Adipose tissue (tissue), 3 donors: ENCODE results near the gene PTOV1. TPM values are rescaled to one million over a fixed set of nuclear protein-coding genes. Genes with fewer than 3 reads are reported as not detected.

ENCODE experiments used
- H3K27ac ChIP-seq: one replicate; pipeline ENCODE4 v1.5.1; 2013; ENCODE audit warnings: low read depth, low read length
- WGBS, 3 donors: extraction: QIAGEN DNeasy Blood & Tissue Kit; methylation state at CpG; one replicate each; pipeline ENCODE4 v1.1.7; 2013; 5-methylcytosine and 5-hydroxymethylcytosine counted together
- polyA plus RNA-seq, 3 donors: library from polyadenylated mRNA; stranded (reverse); fragments of 200-250 nt; gene quantifications; one replicate each; pipeline ENCODE4 v1.2.3, GENCODE V29; 2013
- donor health status: healthy with polysubstance abuse.
- donor health status: Bipolar disorder and iron deficiency.
- donor health status: healthy.

Gene PTOV1
- polyA plus RNA-seq, 3 donors = 69.1 to 76.8 (median 73.5) TPM

DNA sequence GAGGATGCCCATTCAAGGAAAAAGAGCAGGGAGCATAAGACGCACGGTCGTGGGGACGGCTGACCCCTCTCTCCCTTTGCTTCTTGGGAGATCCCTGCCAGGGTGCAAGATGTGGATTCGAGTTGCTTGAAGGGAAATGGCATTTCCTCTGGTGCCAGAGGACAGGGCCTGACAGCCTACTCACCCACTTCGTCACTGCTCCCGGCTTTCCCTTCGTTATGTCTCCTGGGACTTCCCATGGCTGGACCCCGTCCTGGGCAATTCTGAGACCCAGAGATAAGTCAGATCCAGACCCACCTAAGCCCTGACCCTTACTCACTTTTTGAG is 27.7 kb downstream of the PTOV1 start:
- 83 to 89% (median 84%) methylated on average over 9 of the region's 9 CpGs for WGBS, 3 donors
- no peak overlapping the region for H3K27ac ChIP-seq

DNA sequence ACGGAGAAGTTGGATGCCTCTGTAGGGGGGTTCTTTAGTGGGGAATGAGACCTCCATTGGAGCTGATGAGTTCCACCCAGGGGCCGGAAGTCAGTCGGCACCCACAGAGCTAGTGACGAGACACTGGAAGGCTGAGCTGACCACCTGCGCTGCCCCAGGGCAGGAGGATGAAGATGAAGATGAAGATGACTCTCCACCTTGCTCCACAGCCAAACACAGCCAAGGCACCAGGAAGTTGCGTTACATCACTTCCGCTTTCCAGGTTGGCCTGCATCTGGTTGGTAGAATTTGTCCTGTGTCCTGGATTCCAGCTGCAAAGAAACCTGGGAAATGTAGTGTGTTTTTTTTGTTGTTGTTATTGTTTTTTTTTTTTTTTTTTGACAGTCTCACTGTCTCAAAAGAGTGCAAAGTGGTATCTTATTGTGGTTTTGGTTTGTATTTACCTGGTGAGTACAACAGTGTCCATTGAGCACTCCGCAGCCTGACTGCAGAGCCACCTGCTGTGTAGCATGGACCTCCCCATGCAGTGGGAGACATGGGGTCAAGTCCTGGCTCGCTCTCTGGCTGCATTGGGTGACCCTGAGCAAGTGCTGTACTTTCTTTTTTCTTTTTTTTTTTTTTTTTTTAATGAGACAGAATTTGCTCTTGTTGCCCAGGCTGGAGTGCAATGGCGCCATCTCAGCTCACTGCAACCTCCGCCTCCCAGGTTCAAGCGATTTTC is 28.4 kb downstream of the PTOV1 start:
- H3K27ac ChIP-seq = no peak overlapping the region
- WGBS, 3 donors = 93 to 96% (median 93%) methylated on average over 12 of the region's 12 CpGs

DNA sequence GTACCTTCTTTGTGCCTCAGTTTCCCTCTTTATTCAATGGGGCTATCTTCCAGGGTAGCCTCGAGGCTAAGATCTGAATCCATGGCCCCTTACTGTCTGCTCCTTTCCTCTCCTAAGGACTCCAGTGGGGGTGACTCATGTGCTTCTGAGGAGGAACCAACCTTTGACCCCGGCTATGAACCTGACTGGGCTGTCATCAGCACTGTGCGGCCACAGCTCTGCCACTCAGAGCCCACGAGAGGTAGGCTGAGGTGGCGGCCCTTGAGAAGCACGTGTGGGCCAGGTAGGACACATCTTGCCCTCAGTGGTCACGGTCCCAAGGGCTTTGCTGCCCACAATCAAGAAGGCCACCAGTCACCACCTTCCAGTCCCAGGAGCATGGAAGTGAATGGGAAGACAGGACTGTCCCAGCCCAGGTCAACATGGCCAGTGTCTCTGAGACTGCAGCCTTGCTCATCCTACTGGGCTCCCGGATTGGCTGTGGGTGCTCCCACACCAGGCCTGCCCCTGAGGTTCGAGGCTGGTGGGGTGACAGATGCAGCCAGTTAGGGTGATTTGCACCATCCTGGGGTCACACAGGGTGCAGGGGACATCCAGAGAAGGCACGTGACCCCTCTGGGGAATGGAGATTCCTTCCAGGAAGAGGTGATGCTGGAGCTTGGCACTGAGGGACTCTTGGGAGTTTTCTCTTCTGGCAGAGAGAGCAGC is 29.4 kb downstream of the PTOV1 start:
- H3K27ac ChIP-seq = no peak overlapping the region
- 88 to 93% (median 91%) methylated on average over 10 of the region's 10 CpGs for WGBS, 3 donors

DNA sequence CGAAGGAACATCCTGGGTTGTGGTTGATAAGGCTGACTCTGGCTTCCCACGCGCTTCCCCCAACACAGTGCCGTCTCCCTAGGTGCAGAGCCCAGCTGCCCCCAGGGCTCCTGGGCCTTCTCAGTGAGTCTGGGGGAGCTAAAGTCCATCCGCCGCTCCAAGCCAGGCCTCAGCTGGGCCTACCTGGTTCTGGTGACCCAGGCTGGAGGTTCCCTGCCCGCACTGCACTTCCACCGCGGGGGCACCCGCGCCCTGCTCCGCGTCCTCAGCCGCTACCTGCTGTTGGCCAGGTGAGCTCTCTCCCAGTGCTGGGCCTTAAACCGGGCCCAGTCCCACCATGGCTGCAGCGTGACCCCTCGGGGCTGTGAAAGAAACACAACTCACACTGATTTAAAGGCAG is 30.2 kb downstream of the PTOV1 start:
- 96 to 100% (median 97%) methylated on average over 17 of the region's 17 CpGs for WGBS, 3 donors
- no peak overlapping the region for H3K27ac ChIP-seq

DNA sequence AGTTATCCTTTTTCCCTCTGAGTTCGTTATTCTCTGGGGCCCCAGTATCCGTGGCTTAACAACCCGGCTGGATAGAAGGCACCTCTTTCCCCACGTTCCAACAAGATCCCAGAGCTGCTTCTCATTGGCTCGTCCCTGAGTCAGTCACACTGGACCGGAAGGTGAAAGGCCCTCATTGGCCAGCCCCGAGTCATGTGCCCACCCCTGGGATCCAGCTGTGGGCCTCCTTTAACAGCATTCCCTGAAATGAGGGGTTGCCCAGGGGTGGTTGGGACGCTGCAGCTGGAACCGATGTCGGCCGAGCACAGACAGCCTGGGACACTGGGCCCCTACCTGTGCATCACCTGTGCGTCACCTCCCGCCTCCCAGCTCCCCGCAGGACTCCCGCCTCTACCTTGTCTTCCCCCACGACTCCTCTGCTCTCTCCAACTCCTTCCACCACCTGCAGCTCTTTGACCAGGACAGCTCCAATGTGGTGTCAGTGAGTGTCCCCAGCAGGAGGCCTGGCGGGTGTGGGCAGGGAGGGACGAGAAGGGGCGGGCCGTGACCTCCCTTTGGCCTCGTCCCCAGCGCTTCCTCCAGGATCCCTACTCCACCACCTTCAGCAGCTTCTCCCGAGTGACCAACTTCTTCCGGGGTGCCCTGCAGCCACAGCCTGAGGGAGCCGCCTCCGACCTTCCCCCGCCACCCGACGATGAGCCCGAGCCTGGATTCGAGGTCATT is 30.9 kb downstream of the PTOV1 start:
- WGBS, 3 donors = 89 to 94% (median 91%) methylated on average over 30 to 31 of the region's 31 CpGs
- no peak overlapping the region for H3K27ac ChIP-seq

DNA sequence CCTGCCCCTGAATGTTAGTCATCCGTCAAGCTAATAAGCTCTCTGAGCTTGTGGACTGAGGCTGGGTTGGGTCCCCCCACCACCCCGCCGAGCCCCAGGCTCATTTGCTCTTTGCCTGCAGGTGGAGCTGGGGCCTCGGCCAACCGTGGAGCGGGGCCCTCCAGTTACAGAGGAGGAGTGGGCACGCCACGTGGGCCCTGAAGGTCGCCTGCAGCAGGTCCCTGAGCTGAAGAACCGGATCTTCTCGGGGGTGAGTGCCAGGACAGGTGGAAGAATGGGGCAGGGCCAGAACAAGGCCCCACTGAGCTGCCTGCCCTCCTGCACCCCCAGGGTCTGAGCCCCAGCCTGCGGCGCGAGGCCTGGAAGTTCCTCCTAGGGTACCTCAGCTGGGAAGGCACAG is 31.7 kb downstream of the PTOV1 start:
- no peak overlapping the region for H3K27ac ChIP-seq
- WGBS, 3 donors = 96 to 98% (median 97%) methylated on average over 13 to 14 of the region's 14 CpGs

DNA sequence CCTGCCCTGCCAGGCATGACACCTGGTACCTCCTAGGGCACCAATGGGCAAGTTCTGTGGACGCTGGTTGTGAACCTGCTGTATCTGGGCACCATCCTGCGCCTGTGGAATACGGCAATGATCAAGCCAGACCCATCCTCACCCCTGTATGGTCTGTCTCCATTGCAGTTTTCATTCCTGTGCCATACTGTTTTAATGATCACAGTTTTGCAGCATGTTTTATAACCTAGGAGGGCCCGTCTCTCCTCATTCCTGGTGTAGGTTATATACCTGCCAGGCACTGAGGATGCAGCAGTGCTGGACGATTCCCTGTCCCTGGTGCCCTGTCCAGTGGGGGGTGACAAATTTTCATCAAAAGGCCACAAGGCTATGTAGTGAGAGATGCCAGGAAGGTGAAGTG is 32.1 kb downstream of the PTOV1 start:
- H3K27ac ChIP-seq = no peak overlapping the region
- WGBS, 3 donors = 96 to 99% (median 99%) methylated on average over 5 of the region's 5 CpGs

DNA sequence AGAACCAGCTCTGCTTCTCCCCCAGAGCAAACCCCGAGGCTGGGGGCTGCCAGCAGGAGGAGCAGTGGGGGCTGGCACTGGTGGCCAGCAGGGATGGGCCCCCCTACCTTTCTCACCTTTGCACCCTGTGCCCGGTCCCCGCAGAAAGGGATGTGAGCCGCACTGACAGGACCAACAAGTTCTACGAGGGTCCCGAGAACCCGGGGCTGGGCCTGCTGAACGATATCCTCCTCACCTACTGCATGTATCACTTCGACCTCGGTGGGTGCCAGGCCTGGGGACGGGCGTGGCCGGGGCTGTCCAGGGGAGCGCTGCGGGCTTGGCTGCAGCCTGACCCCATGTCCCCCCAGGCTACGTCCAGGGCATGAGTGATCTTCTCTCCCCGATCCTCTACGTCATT is 33.1 kb downstream of the PTOV1 start:
- 92 to 93% (median 92%) methylated on average over 18 of the region's 18 CpGs for WGBS, 3 donors

DNA sequence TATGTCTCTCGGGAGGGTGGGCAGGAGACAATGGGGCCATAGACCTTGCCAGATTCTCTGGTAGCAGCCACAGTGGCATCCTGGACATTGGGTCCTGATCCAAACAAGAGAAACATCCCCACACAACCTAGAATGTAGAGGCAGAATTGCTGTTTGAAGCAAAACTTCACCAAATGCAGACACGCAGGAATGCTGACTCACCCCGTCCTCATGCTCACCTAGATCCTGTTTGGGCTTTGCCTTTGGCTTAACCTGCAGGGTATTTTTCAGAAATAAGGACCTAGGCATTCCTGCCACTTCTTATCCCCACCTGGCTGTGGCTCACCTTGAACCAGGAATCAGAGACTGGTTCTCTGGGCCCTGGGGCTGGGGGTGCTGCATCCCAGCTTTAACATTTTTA is 33.8 kb downstream of the PTOV1 start:
- H3K27ac ChIP-seq = no peak overlapping the region
- WGBS, 3 donors = 91 to 98% (median 92%) methylated on average over 3 of the region's 3 CpGs

More for the DNA sequence above, 33.1 kb downstream of the PTOV1 start:
- no peak overlapping the region for H3K27ac ChIP-seq

DNA sequence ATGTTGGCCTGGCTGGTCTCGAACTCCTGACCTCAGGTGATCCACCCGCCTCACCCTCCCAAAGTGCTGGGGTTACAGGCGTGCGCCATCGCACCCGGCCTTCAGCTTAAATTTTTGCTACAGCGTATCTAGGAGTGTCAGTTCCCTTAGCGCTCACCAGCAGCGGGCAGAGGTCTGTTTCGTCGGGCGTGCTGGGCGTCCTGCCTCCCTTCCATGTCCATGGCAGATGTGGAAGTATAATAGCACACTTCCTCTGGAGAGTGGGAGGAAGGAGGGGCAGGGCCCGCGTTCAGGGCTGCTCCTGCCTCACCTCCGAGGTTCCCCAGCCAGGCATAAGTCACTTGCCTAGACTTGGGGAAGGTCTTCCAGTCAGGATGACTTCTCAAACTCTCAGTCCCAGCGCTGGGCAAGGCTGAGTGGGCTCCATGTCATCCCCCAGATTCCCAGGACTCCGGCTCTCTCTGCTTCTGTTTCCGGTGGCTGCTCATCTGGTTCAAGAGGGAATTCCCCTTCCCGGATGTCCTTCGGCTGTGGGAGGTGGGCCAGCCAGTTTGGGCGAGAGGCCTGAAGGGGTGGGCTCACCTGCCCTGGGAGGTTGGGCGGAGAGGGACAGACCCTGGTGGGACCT is 36.2 kb downstream of the PTOV1 start:
- 65 to 73% (median 66%) methylated on average over 22 to 23 of the region's 23 CpGs for WGBS, 3 donors
- H3K27ac ChIP-seq = no peak overlapping the region

DNA sequence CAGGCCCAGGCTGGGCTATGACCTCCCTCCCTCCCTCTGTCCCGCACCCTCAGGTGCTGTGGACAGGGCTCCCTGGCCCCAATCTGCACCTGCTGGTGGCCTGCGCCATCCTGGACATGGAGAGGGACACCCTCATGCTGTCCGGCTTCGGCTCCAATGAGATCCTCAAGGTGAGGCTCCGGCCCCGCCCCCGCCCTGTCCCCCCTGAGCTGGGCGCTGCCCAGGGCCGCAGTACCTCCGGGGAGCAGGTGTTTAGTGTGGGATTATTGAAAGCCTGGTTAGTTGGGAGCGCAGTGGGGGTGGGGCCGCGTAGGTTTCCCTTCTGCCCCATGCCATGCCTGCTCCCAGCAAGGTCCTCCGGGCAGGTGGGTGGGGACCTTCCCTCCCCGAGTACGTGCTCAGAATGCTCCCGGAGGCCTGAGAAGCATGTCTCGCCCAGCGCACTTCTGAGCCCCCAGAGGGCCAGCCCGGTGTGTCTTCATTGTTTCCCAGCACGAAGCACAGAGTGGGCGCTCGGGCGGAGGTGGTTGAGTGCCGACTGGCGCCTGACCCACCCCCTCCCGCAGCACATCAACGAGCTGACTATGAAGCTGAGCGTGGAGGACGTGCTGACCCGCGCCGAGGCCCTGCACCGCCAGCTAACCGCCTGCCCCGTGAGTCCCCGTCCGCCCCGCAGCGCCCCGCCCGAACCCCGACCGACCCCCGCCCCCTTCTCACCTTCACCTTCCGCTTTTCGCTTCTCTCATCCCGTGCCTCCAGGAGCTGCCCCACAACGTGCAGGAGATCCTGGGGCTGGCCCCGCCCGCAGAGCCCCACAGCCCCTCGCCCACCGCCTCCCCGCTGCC is 36.9 kb downstream of the PTOV1 start:
- H3K27ac ChIP-seq = no peak overlapping the region
- 49 to 91% (median 75%) methylated on average over 51 to 54 of the region's 54 CpGs for WGBS, 3 donors

DNA sequence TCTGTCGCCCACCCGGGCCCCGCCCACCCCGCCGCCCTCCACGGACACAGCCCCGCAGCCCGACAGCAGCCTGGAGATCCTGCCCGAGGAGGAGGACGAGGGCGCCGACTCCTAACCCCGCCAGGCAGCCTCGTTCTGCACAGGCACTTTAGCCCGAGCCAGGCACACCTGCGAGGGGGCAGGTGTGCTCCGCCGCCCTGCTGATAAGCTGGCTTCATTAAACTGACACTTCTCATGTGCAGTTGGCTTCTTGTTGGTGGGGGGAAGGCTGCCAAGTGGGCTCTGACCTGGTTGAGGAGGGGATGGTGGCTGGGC is 37.5 kb downstream of the PTOV1 start:
- no peak overlapping the region for H3K27ac ChIP-seq
- 60 to 91% (median 90%) methylated on average over 10 to 18 of the region's 18 CpGs for WGBS, 3 donors

DNA sequence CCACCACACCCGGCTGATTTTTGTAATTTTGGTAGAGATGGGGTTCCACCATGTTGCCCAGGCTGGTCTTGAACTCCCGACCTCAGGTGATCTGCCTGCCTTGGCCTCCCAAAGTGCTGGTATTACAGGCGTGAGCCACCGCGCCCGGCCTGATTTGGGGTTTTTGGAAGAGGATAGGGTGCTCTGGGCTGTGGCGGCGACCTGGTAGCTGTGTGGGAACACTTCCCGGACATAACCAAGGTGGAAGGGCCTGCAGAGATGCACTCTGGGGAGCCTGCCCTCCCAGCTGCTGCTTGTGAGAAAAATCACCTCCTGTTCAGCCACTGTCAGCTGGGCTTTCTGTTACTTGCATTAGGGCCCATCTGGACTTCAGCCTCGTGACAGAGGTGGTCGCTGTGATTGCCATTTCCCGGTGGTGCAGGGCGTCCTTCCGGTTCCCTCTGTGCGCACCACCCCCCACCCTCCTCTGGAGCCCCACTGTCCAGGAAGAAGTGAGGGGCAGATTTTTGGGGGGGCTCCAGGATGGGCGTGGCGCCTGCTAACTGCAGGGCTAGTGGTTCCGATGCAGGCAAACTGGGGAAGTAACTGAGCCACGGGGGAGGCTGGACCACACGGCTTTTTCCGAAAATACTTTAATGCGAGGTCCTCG is 38.2 kb downstream of the PTOV1 start:
- no peak overlapping the region for H3K27ac ChIP-seq
- 88 to 92% (median 90%) methylated on average over 23 of the region's 23 CpGs for WGBS, 3 donors

DNA sequence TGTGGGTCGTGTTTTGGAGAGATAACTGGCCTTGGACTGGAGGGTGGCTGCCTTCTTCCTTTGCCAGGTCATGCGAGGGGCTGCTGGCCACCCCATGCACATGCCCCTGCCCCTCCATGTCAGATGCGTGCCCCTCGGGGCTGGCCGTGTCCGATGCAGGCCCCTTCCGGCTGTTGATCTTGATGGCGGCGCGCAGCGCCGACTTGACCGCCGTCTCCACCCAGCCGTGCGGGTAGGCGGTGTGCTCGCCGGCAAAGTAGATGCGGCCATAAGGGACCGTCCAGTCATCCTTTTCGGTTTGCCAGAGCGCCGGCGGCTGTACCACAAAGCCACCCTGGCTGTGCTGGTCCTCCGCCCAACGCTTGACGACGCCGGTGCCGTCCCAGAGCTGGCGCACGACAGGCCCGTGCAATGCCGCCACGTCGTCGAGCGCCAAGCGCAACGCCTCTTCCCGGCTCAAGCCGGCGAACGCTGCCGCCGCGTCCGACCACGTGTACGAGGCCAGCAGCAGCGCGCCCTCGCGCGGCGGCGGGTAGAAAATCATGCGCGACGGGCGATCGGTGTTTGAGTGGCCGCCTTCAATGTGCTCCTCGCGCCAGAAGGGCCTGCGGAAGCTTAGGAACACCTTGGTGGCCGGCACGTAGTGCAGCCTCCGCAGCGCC is 38.9 kb downstream of the PTOV1 start:
- 17 to 26% (median 24%) methylated on average over 67 to 71 of the region's 71 CpGs for WGBS, 3 donors

DNA sequence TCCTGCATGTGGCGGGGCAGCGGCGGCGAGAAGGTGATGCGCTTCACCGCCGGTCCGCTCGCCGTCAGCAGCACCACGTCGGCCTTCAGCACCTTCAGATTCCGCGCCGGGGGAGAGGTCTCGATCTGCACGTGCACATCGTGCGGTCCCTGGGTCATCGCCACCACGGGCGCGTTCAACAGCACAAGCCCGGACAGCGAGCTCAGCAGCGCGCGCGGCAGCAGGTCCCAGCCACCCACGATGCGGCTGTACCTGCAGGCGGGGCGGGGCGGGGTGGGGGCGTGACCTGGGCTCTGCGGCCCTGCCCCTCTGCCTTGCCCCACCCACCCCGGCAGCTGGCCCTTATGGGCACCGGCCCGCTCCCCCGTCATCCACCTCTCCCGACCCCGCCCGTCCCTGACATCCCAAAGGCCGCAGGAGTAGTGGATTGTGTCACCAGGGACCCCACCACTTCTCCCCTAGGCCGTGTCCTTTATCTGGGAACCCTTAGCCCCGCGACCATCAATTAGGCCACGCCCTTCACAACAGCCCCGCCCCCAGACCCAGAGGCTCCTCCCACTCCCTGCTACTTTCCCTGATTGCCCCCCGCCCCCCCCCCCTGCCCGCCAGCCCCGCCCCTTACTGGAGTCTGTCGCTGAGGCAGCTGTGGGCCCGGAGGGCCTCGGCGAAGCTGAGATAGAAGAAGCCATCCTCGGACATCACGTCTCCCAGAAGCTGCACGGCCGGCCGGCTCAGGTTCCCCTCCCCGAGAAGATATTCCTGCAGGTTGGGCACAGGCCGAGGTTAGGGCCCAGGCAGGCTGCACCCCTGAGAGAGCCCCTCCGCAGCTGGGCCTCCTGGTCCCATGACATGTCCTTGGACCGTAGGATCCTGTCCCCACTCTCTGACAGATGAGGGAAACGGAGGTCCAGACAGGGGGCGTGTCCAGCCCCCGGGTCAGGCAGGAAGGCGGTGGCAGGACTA is 39.7 kb downstream of the PTOV1 start:
- WGBS, 3 donors = 10 to 18% (median 17%) methylated on average over 63 to 69 of the region's 69 CpGs

More for the DNA sequence above, 38.9 kb downstream of the PTOV1 start:
- H3K27ac ChIP-seq = no peak overlapping the region

DNA sequence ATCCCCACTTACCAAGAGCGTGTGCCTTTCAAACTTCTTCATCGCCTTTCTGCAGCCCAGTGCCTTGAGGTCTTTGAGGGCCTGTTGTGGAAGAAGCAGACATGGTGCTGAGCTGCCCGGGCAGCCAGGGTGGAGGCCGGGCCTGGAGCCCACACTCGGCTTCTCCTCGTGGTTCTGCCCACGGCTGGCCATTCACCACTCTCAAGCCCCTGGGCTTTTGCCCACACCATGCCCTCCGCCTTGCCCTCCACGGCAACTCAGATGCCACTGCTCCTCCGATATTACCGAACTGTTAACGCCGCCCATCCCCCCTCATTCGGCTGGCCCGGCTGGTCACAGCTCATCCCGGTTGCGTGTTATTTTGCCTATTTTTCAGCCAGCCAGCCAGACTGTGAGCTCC is 40.4 kb downstream of the PTOV1 start:
- H3K27ac ChIP-seq = no peak overlapping the region
- 85 to 92% (median 87%) methylated on average over 17 of the region's 17 CpGs for WGBS, 3 donors

More for the DNA sequence above, 39.7 kb downstream of the PTOV1 start:
- H3K27ac ChIP-seq = no peak overlapping the region
